ENCODE results near the gene FBN2. TPM values are rescaled to one million over a fixed set of nuclear protein-coding genes. Genes with fewer than 3 reads are reported as not detected.

The FBN2 gene
- total and polyA plus RNA-seq, 9 donors = 0.23 to 3.5 (median 1.0) TPM

DNA sequence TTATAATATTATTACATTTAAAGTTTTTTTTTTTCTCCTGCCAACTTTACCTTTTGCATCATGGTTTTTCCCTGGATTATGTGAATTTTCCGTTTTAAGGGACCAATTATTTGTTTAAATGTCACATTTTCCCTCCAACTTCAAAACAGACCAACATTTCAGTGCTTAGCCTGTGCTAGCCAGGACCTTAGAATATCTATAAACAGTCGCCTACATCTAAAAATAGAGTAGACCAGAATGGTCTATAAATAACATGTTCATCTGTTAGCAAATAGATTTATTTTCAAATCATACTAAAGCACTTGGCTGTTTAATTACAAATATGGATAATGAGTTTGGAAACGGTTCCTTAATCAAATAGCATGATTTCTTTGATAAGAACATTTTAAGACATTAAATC is 192.0 kb downstream of the FBN2 start:
- intact Hi-C loops (cut with DNase I) = no loop called here
- Histone ChIP-seq H3K27me3 (no peaks in the 10 kb centered on the region), H3K27ac (no peak overlapping the region), H3K9me3 (no peaks in the 10 kb centered on the region), H3K4me3 (no peak overlapping the region), H3K36me3 (no peaks in the 10 kb centered on the region), H3K4me1 (ENCODE audit: insufficient read depth) (no peaks in the 10 kb centered on the region)
- no peak for DNase-seq
- TF ChIP-seq EP300 (IDR thresholded peaks at IDR 0.05) = no peak
- TF ChIP-seq CTCF (IDR thresholded peaks at IDR 0.05) = no peak
- TF ChIP-seq POLR2A (IDR thresholded peaks at IDR 0.05) = no peak
- WGBS, 3 donors = 24 to 33% (median 28%) methylated on average over 3 of the region's 3 CpGs

GRCh38 chr5:128345247-128345646 is 192.8 kb downstream of the FBN2 start:
- 96 to 99% (median 97%) methylated on average over 16 of the region's 16 CpGs for WGBS, 3 donors
- intact Hi-C loops (cut with DNase I) = no loop called here
- no peak overlapping the region for H3K4me3 ChIP-seq

GRCh38 chr5:128343168-128343567 is 194.9 kb downstream of the FBN2 start:
- TF ChIP-seq POLR2A (IDR thresholded peaks at IDR 0.05) = no peak
- no peak for TF ChIP-seq EP300 (IDR thresholded peaks at IDR 0.05)
- no peak for TF ChIP-seq CTCF (IDR thresholded peaks at IDR 0.05)
- Histone ChIP-seq H3K27ac (no peak overlapping the region), H3K9me3 (no peaks in the 10 kb centered on the region), H3K4me3 (no peak overlapping the region), H3K4me1 (ENCODE audit: insufficient read depth) (no peaks in the 10 kb centered on the region), H3K27me3 (no peaks in the 10 kb centered on the region), H3K36me3 (no peaks in the 10 kb centered on the region)
- no peak for DNase-seq
- intact Hi-C loops (cut with DNase I) = no loop called here
- WGBS, 3 donors = 59 to 66% (median 62%) methylated on average over 4 of the region's 4 CpGs

More at GRCh38 chr5:128345247-128345646, 192.8 kb downstream of the FBN2 start:
- Histone ChIP-seq H3K27ac (no peak overlapping the region), H3K36me3 (no peaks in the 10 kb centered on the region), H3K27me3 (no peaks in the 10 kb centered on the region), H3K9me3 (no peaks in the 10 kb centered on the region), H3K4me1 (ENCODE audit: insufficient read depth) (no peaks in the 10 kb centered on the region)
- TF ChIP-seq POLR2A (IDR thresholded peaks at IDR 0.05) (no peak), CTCF (IDR thresholded peaks at IDR 0.05) (no peak), EP300 (IDR thresholded peaks at IDR 0.05) (no peak)
- no peak for DNase-seq

DNA sequence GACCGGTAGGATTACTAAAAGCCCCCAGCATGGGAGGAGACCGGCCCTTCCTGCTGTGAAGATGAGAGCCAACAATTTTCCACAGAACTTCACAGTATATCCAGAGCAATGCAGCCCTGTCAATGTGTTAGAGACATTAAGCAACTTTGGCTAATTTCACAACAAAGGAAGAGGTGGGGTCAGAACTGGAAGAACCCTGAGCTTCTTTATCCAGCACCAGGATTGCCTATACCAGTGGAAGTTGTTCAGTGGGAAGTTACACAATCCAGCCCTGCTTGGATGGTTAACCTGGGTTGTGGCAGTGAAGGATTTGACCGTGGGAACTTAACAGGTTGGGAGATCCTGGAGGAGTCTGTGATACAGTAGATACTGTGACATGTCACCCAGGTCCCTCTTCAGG is 197.0 kb downstream of the FBN2 start:
- Histone ChIP-seq H3K4me3 (no peak overlapping the region), H3K27me3 (no peaks in the 10 kb centered on the region), H3K27ac (no peak overlapping the region), H3K9me3 (no peaks in the 10 kb centered on the region), H3K36me3 (no peaks in the 10 kb centered on the region), H3K4me1 (ENCODE audit: insufficient read depth) (no peaks in the 10 kb centered on the region)
- TF ChIP-seq POLR2A (IDR thresholded peaks at IDR 0.05) (no peak), EP300 (IDR thresholded peaks at IDR 0.05) (no peak), CTCF (IDR thresholded peaks at IDR 0.05) (no peak)
- intact Hi-C loops (cut with DNase I) = no loop called here
- WGBS, 3 donors = 88 to 91% (median 89%) methylated on average over 3 of the region's 3 CpGs
- DNase-seq = no peak

DNA sequence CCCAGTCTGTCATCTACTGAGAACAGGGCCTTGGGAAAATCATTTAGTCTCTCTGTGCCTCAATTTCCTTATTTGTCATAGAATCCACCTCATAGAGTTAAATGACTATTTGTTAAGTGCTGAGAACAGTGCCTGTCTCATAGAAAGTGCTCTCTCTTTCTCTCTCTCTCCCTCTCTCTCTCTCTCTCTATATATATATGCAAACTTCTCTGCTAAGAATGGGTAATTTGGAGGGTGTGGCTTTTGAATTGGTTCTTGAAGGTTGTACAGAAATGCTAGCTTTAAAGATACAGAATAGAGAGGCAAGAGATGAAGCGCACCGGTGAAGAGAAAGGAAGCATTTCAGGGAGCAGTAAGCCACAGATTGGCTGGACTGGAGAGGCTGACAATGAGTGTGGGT is 197.4 kb downstream of the FBN2 start:
- Histone ChIP-seq H3K9me3 (no peaks in the 10 kb centered on the region), H3K27me3 (no peaks in the 10 kb centered on the region), H3K4me1 (ENCODE audit: insufficient read depth) (no peaks in the 10 kb centered on the region), H3K36me3 (no peaks in the 10 kb centered on the region), H3K4me3 (no peak overlapping the region), H3K27ac (no peak overlapping the region)
- no peak for DNase-seq
- TF ChIP-seq CTCF (IDR thresholded peaks at IDR 0.05) (no peak), POLR2A (IDR thresholded peaks at IDR 0.05) (no peak), EP300 (IDR thresholded peaks at IDR 0.05) (no peak)
- intact Hi-C loops (cut with DNase I) = no loop called here
- WGBS, 3 donors = 97% methylated on average over 2 of the region's 2 CpGs
